Cortex of kidney (tissue), 1 donor: Measurements from ENCODE around the gene GOLGA6L10.
"Not testable (repeated sequence)": the region's sequence is repeated elsewhere in the genome, so short reads cannot be mapped to it uniquely, and the experiment has no call there.

Experiments used
- DNase-seq: peaks from one replicate; lab custom pipeline; 2025; lab: John Stamatoyannopoulos, UW

The GOLGA6L10 gene

DNA sequence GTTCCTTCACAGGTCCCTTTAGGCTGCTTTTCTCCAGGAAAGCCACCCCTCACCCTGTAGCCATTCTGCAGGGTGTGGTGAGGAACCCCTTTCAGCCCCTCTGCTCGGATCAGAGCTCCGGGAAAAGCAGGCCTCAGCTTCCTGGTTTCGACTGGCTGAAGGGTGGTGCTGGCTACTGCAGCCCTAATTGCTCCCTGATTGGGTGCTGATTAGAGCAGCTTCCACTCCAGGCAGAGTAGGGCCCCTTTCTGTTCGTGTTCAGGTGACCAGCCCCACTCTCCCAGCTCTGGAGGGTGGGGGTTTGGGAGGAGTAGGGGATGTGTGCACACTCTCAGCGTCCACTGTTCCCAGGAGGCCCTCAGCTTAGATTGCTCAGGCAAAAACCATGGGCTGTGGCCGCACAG lies 49.8 kb downstream of the GOLGA6L10 start:
- not testable (repeated sequence) for DNase-seq

DNA sequence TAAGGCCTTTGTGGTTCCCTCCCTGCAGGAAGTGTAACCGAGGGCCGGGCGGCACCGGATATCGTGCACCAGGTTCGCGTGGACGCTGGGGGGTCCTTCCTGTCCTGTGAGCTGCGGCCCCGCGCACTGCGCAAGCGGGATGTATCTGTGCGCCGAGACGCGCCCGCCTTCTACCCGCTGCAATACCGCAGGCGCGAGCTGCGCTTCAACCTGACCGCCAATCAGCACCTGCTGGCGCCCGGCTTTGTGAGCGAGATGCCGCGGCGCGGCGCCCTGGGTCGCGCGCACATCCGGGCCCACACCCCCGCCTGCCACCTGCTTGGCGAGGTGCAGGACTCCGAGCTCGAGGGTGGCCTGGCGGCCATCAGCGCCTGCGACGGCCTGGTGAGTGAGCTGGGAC lies 50.8 kb downstream of the GOLGA6L10 start:
- no peak for DNase-seq

DNA sequence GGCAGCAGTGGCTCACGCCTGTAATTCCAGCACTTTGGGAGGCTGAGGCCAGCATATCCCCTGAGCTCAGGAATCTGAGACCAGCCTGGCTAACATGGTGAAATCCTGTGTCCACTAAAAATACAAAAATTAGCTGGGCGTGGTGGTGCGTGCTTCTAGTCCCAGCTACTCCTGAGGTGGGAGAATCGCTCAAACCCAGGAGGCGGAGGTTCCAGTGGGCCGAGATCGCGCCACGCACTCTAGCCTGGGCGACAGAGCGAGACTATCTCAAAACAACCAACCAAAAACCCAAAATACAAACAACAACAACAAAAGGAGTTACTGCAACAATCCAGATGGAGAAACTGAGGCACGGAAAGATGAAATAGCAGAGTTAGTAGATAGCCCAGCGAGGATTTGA lies 51.2 kb downstream of the GOLGA6L10 start:
- no peak for DNase-seq

DNA sequence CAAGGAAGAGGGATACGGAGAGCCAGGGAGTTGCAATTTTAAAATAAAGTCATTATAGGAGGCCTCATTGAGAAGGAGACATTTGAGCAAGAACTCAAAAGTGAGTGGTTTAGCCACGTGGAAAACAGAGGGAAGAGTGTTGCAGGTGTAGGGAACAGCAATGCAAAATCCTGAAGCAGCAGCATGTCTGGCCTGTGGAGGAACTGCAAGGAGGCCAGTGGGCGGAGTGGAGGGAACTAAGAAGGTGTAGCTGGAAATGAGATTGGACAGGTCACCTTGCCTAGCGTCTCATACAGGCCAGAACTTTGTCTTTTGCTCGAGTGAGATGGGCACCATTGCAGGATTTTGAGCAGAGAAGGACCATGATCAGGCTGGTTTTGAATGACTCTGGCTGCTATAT lies 51.7 kb downstream of the GOLGA6L10 start:
- no peak for DNase-seq

DNA sequence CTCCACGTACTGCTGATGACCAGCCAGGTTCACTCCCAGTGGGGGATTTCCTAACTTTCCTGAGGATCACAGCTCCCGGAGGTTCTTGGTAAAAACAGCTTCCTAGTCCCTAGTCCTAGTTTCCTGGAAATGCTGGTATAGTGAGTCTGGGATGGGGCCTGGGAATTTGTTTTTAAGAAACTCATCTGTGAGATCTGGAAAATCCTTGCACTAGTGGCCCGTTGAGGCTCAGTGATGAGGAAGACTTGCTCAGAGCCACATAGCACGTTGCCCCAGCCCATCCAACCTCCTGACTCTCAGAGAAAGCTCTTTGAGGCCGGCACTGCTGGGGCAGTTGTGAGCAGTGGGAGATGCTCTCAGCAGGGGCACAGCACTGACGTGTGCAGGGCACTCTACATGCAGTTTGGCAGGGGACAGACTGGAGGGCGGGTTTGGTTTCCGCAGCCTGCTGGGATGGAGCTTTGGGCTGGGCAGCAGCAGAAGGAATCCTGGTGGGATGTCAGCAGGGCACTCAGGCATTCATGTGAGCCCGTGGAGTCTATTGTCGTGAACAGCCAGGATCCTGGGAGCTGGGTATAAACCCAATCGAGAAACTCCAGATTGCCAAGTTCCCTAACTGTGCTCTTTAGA lies 55.1 kb downstream of the GOLGA6L10 start:
- DNase-seq: no peak

DNA sequence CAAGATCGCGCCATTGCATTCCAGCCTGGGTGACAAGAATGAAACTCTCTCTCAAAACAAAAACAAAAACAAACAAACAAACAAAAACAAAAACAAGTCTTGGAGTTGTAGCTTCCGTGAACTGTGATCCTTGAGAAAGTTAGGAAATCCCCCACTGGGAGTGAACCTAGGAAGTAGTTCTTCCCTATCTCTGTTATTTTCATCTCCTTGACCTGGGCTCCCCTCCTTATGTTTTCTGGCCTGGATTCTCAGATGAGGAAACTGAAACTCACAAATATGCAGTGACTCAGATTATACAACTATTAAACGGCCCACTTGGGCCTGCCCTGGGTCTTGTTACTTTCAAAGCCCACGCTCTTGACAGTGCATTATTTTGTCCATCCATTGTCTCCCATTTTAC lies 57.0 kb downstream of the GOLGA6L10 start:
- DNase-seq: no peak
